ENCODE measurements around the gene SEZ6.

- TF ChIP-seq CTCF (IDR thresholded peaks at IDR 0.05) (no peak), REST (IDR thresholded peaks at IDR 0.05; ENCODE audit: insufficient read depth in 1 of 2, low read depth in 2 of 2, low read length in 1 of 2) (no peak), POLR2AphosphoS5 (IDR thresholded peaks at IDR 0.05; ENCODE audit: low read depth, low read length) (no peak)
These were observed 35.7 kb upstream of the SEZ6 start for GRCh38 chr17:29041571-29041970.

Measured in Panc1 (cell line).